GM12872 (cell line): ENCODE results near the gene DUS3L.

ENCODE experiments used
- CTCF ChIP-seq: IDR thresholded peaks from 3 replicates; pipeline ENCODE4 v1.5.1; 2011; ENCODE audit warnings: low read depth, mild to moderate bottlenecking, low read length, moderate library complexity; ENCODE audit not compliant: insufficient read depth

DUS3L gene

GRCh38 chr19:5825178-5825577 lies 34.2 kb upstream of the DUS3L start:
- TF ChIP-seq CTCF: no peak

GRCh38 chr19:5824751-5825150 lies 33.8 kb upstream of the DUS3L start:
- TF ChIP-seq CTCF: no peak

DNA sequence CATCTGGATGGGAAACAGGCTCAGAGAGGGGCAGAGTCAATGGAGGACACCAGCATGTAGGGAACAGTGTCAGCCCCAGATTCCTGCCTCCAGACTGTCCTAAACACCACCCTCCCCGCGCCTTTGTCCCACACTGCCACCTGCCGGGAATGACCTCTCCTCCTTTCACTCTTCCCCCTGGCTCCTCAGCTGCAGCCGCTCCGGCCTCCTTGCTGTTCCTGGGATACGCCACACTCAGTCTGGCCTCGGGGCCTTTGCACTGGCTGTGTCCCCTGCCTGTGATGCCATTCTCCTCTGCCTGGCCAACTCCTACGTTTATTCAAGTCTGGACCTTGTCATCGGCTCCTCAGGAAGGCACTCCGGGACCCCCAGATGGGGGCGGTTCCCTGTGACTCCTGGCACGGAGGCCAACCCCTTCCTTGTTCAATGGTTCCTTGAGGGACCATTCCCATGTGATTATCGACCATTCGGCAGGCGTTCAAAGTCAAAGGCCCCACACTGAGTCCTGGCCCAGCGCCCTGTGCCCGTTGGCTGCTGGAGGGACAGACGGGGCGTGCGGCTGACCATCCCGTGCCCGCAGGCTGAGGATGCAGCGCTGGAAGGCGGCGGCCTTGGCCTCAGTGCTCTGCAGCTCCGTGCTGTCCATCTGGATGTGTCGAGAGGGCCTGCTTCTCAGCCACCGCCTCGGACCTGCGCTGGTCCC lies 32.8 kb upstream of the DUS3L start:
- TF ChIP-seq CTCF: no peak

GRCh38 chr19:5822181-5822844 lies 31.4 kb upstream of the DUS3L start:
- TF ChIP-seq CTCF: no peak

- no peak for TF ChIP-seq CTCF
Measured at GRCh38 chr19:5821521-5822180, 30.7 kb upstream of the DUS3L start.

DNA sequence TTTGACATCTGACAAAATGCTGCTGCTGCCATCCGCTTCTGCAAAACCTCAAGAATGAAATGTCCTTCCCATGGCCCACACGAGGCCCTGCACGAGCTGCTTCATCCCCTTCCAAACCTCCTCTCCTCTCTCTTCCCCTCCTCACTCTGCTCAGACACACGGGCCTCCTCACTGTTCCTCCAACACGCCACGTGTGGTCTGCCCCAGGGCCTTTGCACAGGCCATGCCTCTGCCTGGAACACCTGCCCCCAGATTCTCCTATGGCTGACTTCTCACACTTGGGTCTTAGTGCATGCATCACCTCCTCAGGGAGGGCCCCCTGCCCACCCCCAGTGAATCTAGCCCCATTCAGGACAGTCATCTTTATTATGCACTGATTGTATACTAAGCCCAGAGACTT lies 29.8 kb upstream of the DUS3L start:
- no peak for TF ChIP-seq CTCF

- TF ChIP-seq CTCF: no peak
Measured at GRCh38 chr19:5818594-5818993, 27.6 kb upstream of the DUS3L start.
